HG03520 (cell line): ENCODE results near the gene PRDM1.

Experiments used
- ATAC-seq: cut with Tn5 transposase; IDR thresholded peaks from one replicate; pipeline ENCODE4 v1.9.1; 2021; ENCODE audit warnings: mild to moderate bottlenecking, moderate library complexity; ENCODE audit not compliant: unreplicated experiment

The PRDM1 gene

DNA sequence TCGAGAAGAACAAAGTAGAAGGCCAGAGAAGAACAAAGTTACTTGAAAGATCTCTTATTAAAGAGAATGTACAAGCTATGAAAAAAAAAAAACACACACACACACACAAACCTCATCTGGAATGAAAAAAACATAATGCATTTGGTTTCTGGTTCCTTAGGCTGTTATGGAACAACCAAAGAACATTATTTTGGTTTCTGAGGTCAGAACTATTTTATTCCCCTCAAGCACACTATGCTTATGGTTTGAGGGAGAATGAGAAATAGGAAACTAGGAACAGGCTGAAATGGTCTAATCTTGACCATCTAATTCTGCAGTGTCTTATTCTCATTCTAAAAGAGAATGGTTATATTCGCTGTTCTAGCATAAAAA lies 8.8 kb downstream of the PRDM1 start:
- ATAC-seq = no peak

DNA sequence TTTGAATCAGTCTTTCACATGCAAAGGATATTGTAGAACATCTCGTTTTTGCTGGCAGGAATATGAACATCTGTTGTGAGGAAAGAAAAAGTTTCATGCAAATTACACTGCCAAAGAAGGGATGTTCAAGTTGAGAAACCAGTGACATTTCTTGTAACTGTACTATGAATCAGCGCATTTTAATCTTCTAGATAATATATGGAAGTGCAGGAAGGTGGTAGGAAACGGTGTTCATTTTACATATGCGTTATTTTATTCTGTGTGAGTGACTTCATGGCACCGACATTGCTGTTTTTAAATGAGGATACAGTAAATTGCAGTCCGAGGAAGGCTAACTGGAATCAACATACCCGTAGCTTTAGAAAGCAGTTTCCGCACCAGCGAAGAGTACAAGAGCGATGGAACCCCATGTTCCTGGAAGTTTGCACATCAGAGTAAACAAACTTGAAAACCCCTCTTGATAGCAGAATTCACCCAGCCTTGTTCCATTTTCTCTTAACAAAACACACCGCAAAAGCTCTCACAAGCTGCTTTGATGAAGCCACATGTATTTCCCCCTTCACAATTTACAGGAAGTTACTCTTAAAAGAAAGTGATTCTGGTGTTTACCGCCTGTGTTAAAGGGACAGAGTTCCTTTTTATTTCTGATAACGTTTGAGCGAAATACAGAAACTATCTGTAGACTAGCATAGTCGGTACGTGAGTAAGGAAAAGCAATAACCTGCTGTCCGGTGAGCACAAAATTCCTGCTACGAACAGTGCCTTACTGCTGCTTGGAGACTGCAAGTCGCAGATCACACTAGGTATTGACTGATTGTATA lies 11.5 kb downstream of the PRDM1 start:
- ATAC-seq = peak; percentile 34

DNA sequence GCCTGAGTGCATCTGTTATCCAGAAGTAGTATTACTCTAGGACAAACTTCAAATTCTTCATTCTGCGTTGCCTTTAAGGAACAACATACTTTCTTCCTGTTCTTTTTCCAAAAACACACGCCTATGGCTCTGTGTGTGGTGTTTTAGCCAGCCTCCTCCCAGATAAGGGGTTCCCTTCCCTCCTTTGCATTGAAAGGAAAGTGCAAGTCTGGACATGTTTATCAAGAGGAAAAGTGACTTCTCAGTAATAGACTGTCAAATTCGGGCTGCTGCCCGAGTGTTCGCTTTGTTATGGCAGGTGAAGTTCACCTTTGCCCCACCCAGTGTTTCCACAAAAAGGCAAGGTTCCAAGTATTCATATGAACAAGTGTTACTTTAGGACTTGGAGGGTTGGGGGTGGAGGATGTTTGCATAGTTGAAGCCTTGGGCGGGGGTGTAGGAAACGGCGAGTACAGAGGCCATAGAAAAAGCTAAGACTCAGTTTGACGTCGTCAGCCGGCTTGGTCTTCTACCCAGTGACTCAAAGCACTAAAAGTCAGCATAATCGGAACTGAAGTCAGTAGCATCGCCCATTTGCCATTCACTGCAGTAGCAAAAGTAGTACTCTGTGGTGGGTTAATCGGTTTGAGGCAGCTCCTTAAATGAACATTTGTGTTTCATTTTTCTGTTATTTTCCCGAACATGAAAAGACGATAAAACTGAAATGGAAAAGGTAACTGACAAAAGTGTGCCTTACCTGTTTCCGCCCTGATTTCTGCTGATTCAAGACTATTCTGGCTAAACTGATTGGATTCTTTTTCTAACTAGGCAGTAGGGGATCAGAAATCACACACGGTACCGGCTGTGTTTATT lies 12.5 kb downstream of the PRDM1 start:
- peak; percentile 36 for ATAC-seq

DNA sequence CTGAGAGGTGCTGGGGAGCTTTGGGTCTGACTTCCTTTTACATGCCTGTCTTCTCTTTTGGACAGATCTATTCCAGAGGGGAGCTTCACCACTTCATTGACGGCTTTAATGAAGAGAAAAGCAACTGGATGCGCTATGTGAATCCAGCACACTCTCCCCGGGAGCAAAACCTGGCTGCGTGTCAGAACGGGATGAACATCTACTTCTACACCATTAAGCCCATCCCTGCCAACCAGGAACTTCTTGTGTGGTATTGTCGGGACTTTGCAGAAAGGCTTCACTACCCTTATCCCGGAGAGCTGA lies 13.1 kb downstream of the PRDM1 start:
- no peak for ATAC-seq

DNA sequence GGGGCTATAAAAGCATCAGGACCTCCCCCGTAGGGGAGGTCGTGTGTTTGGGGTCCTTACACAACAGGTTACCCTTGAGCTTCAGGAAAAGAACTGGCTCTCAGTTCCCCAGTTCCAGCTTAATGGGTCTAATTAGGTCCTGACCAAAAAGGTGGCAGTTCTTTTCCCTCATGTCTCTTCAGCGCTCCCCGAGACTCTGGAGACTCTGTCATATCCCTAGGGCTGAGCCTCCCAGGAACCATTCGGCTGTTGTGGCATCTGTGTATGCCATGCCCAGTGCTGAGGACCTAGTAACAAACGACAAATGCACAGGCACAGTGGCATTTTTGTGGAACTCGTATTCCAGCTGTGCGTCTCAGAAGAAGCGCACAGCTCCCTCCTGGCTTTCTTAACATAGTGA lies 14.6 kb downstream of the PRDM1 start:
- no peak for ATAC-seq

DNA sequence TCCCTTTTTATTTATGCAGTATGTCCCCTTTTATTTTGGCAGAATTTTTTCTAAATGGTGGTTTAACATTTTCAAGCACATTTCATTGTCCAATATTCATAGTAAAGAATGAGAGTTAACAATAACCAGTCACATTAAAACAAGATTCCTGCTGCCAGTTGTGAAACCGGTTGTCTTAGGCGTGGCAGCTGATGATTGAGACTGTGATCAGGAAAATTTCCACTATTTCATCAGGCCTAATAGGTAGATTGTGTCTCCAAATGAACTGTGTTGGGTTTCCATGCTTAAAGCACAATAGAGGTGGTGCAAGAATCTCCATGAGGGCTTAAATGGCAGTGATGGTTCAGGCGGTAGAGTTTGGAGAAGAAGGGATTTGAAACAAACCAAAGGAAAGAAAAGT lies 15.3 kb downstream of the PRDM1 start:
- ATAC-seq = no peak

DNA sequence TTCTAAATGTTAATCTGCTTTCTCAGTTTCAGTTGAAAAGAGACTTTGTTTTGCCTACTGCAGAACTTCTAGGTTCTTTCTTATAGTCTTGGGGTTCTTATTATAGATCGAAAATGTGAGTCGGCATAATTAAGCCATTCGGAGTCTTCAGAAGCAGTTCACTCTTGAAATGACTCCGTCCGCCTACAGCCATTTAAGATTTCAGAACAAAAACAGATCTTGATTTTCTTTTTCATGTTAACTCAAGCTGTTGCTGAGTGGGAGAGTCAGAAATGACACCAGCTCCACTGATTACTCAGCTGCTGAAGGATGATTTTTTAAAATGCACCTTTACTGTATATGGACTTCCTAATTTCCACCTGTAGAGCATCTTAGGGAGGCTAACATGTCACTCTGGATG lies 15.9 kb downstream of the PRDM1 start:
- peak; percentile 53 for ATAC-seq

DNA sequence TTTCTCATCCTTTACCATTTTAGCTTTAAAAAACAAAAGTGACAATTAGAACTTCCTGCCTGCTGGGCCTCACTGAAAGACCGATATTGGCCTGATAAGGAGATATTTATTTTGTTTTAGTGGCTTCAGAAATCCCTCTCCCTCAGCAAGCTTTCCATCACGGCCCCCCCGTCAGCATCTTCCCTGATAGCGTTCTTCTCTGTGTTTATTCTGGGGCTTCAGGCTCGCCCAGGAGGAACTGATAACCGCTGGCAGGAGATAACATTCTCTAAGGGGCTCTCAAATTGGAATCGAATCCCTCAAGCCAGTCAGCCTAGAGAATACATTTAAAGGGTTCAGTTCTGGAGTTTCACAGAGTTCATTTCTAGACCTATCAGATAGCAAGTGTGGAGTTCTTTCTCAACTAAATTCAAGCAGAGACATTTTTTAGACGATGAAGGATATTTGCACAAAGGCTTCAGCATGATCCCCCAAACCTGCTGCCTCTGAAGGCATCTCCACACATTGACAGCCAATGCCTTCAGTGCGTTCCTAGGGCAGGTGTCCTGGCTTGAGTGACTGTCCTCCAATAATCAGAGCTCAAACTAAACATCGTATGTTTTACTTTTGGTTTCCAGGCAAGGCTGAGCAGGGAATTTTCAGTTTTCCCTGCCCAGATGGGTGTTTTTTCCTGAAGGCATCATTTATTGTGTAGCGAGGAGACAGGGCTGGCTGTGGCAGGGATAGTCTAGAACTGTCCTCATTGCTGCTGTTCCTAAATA lies 17.0 kb downstream of the PRDM1 start:
- ATAC-seq = no peak

DNA sequence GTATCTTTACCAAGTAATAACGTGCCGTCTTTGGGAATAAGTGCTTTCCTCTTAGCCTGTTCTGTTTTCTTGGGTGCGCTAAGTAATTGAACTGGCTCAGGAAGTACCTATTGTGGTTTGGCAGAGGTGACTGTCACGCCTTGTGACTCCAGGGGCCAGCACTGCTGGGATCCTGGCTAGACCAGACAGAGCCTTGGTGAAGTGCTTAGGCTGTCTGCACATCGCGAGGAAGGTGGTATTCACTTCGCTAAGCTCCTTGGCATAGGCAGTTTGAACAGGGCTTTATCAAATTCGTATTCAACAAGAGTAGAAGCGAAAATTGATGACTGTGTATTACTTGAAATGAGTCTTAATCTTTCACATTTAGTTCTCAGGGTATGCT lies 17.6 kb downstream of the PRDM1 start:
- no peak for ATAC-seq

DNA sequence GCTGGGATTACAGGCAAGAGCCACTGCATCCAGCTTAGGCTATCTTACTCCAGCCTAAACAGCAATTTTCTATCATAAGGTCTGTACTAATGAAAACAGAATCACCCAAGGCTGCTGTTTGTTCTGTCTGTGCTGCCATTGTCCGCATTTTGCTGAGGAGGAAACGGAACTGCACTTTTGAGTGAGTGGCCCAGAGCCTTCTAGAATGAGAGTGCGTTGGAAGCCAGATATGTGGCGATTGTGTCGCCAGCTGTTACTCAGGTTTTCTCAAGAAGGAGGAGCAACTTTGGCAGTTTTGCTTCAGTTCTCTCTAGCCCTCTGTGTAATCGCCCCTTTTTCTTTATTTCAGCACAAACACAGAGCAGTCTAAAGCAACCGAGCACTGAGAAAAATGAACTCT lies 18.3 kb downstream of the PRDM1 start:
- no peak for ATAC-seq

DNA sequence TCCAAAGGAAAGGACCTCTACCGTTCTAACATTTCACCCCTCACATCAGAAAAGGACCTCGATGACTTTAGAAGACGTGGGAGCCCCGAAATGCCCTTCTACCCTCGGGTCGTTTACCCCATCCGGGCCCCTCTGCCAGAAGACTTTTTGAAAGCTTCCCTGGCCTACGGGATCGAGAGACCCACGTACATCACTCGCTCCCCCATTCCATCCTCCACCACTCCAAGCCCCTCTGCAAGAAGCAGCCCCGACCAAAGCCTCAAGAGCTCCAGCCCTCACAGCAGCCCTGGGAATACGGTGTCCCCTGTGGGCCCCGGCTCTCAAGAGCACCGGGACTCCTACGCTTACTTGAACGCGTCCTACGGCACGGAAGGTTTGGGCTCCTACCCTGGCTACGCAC lies 18.8 kb downstream of the PRDM1 start:
- no peak for ATAC-seq

DNA sequence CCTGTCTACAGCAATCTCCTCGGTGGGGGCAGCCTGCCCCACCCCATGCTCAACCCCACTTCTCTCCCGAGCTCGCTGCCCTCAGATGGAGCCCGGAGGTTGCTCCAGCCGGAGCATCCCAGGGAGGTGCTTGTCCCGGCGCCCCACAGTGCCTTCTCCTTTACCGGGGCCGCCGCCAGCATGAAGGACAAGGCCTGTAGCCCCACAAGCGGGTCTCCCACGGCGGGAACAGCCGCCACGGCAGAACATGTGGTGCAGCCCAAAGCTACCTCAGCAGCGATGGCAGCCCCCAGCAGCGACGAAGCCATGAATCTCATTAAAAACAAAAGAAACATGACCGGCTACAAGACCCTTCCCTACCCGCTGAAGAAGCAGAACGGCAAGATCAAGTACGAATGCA lies 19.4 kb downstream of the PRDM1 start:
- ATAC-seq = no peak

DNA sequence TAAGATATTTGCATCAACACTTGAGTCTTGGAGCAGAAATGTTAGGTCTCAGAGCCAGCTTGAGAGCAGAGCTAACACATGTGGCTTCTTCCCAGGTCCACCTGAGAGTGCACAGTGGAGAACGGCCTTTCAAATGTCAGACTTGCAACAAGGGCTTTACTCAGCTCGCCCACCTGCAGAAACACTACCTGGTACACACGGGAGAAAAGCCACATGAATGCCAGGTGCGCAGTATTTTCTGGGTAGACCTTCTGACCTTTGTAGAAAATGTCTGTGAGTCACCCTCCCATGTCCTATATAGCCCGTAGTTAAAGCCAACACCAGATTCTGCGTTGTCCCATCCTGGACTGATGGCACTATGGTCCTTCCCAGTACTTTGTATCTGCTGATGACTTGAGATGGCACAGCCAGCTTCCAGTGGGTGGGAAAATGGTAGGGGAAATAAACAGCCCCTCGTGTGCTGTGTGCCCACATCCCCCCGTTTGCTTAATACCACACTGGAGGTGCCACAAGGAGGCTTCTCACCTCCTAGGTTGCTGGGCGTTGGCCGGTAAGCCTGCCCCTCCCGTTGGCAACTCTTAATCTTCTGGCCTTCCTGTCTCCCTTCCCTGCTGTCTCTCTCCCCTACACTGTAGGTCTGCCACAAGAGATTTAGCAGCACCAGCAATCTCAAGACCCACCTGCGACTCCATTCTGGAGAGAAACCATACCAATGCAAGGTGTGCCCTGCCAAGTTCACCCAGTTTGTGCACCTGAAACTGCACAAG lies 20.3 kb downstream of the PRDM1 start:
- ATAC-seq = no peak

DNA sequence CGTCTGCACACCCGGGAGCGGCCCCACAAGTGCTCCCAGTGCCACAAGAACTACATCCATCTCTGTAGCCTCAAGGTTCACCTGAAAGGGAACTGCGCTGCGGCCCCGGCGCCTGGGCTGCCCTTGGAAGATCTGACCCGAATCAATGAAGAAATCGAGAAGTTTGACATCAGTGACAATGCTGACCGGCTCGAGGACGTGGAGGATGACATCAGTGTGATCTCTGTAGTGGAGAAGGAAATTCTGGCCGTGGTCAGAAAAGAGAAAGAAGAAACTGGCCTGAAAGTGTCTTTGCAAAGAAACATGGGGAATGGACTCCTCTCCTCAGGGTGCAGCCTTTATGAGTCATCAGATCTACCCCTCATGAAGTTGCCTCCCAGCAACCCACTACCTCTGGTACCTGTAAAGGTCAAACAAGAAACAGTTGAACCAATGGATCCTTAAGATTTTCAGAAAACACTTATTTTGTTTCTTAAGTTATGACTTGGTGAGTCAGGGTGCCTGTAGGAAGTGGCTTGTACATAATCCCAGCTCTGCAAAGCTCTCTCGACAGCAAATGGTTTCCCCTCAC lies 21.0 kb downstream of the PRDM1 start:
- no peak for ATAC-seq

DNA sequence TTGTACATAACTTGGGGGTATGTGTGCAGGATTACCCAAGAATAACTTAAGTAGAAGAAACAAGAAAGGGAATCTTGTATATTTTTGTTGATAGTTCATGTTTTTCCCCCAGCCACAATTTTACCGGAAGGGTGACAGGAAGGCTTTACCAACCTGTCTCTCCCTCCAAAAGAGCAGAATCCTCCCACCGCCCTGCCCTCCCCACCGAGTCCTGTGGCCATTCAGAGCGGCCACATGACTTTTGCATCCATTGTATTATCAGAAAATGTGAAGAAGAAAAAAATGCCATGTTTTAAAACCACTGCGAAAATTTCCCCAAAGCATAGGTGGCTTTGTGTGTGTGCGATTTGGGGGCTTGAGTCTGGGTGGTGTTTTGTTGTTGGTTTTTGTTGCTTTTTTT lies 22.0 kb downstream of the PRDM1 start:
- ATAC-seq = no peak

DNA sequence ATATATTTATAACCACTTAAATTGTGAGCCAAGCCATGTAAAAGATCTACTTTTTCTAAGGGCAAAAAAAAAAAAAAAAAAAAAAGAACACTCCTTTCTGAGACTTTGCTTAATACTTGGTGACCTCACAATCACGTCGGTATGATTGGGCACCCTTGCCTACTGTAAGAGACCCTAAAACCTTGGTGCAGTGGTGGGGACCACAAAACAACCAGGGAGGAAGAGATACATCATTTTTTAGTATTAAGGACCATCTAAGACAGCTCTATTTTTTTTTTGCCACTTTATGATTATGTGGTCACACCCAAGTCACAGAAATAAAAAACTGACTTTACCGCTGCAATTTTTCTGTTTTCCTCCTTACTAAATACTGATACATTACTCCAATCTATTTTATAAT lies 22.9 kb downstream of the PRDM1 start:
- ATAC-seq = no peak

DNA sequence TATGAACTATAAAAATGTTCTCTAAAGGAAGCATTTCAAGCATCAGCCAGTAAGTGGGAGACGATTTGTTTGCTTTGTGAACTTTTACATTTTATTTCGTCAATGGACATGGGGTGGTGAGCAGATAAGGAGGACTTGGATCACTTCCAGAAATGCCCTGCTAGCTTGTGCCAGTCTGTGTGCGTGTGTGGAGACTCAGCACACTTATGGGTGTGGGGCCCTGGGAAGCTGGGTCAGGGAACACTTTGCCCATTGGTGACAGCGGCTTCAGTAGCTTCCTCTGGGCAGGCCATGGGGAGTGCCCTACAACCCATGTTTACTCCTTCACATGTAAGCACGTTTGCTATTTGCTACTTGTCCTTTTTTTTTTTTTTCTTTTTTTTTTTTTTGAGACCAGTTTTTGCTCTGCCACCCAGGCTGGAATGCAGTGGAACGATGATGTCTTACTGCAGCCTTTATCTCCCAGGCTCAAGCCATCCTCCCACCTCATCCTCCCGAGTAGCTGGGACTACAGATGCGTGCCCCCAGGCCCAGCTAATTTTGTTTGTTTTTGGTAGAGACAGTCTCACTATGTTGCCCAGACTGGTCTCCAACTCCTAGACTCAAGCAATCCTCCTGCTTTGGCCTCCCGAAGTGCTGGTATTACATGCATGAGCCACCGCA lies 24.2 kb downstream of the PRDM1 start:
- no peak for ATAC-seq

DNA sequence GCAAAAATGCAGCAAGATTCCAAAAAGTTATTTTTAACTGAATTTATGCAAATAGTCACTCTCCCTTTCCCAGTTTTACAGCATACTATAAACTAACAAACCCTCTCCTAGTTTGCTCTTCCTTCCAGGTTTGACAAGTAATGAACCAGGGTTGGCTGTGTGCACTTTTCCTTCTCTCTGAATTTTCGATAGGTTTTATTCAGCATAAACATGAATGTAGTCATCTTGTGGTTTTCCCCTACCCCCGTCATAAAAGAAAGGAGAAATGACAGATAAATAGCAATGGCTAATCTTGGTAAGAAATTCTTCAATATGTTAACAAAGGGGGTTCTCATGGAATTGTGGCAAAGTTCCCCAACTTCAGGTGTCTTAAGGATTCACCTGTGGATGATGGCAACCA lies 26.3 kb downstream of the PRDM1 start:
- ATAC-seq = no peak

DNA sequence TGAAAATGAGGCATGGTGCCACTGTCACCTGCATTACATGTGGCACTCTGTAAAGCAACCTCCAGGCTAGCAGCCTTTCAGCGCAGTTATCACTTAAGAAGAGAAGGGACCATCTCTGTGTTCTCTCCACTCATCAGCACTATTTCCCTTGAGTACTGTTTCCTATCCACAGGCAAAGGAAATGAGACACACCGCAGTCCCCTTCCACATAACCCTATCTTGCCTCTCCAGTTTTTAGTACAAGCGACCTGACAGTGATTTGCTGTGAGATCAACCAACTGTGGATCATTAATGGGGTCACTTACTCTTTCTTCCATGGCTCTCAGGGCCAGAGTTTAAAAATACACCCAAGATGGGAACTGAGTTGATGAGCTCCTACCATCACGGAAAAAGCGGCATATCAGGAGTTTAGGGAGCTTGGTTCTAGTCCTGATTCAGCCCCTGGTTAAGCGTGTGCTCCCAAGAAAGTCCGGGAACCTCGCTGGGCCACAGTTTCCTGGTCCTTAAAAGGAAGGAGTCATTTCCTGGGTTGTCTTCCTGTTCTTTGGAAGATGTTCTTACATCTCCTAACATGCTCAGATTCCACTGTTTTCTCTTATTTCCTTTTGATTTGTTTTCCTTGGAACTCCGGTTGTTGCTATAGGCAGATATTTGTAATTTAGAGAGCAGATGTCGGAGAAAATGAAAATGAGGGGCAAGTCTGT lies 27.3 kb downstream of the PRDM1 start:
- no peak for ATAC-seq

DNA sequence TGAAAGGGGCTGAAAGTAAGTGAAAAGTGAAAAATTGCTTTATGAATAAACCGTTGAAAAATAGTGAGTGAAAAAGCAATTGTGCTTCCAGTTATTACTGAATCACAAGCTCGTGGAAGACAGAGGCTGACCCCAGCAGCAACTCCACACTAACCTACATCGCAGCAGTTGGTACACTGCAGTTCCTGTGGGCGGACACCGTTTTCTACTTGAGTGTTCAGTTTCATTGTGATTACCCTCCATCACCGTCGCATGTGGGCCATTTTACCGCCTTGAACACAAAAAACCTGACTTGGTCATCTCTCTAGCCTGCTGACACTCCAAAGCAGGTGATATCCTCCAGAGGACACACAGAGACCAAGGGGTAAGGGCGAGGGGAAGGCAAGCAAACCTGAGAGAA lies 28.4 kb downstream of the PRDM1 start:
- peak; percentile 75 for ATAC-seq
